HG02763 (cell line): ENCODE data around the gene HSPA8.
"Not testable (repeated sequence)": the region's sequence is repeated elsewhere in the genome, so short reads cannot be mapped to it uniquely, and the experiment has no call there.

Experiments
- ATAC-seq: cut with Tn5 transposase; IDR thresholded peaks from one replicate; pipeline ENCODE4 v1.9.1; 2021; ENCODE audit warnings: mild to moderate bottlenecking, moderate library complexity; ENCODE audit not compliant: unreplicated experiment

HSPA8 gene

DNA sequence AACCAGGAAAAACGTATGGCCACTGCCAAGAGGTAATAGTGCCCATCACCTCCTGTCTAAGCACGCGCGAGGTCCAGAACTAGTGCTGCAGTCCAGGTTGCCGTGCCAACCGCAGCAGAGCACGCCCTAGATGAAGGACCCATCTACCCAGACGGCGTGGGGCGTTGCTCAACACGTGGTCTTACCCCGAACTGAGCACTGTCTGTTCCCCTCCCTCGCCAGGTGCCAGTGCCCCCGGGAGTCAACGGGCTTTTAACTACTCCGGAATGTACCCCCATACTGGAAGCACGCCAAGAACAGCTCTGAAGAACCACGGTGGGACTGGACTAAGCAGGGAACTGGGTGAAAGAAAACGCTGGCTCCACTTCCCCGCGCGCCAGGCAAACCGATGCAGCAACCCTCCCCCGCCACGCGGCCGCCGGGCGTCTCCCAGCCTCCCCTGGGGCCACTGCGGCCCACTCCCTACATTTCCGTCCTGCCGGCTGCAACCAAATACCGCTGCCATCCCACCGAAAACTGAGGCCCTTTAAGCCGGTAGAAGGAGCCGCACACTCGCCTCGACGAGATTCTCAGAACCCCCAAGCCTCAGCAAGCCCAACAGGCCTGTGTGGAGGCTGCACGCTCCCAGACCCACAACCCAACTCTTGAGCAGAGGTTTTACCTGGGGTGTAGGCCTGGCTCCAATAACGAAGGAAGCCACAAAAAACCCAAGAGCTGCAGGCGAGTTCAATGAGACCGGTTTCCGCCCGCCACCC, at the start of gene HSPA8:
Gene HSPA8, minus strand, starts transcription at position 734 of the 755 bp plus-strand sequence. CDS start 812 bp downstream, outside the sequence.
- ATAC-seq, result peak; percentile 0

DNA sequence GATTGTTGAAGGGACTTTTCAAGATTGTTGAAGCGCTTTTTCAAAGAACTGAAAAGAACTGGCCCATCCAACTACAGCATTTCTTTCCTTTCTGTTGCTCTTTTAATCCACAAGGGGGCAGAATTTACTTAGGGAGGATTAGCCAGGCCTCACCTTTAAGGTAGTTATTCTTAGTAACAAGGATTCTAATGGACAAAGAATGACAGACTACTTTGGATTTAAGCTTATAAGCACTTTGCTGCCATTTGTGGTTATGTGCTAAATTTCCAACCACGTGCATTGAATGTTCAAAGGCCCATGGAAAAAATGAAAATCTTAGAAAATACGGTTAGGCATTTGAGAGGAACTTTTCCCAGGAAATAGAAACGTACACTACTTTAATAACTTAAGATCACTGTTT, 49.5 kb upstream of the HSPA8 start:
- ATAC-seq, result no peak

DNA sequence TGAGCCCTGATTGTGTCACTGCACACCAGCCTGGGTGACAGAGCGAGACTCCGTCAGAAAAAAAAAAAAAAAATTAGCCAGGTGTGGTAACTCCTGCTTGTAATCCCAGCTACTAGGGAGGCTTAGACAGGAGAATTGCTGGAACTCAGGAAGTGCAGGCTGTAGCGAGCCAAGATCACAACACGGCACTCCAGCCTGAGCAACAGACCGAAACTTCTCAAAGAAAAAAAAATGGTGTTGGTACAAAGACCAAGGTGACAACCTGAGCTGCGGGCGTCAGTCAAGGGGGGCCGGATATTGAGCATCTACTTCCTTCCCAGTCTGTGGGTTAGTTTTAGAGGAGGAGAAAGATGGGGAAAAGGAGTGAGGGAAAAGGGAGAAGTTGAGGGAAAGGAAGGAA, 48.5 kb upstream of the HSPA8 start:
- no peak for ATAC-seq

- no peak for ATAC-seq
Observed at GRCh38 chr11:123107945-123108495, 46.1 kb upstream of the HSPA8 start.

DNA sequence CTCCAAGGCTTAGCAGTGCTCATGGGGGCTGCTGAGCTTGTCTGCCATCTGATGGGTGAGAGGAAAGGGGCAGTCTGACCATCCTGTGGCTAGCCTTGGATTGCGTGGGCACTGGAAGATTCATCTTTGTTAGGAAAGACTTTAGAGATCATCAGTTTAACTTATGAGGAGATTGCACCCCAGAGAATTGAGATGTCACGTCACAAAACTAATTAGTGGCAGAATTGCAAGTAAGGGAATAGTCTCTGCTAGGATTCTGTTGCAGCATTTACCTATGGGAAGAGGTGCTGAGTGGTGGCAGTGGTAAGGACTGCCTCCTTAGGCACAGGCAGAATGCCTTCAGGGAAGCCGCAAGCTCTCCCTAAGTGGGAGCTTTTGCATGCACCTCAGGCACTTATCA, 42.8 kb upstream of the HSPA8 start:
- ATAC-seq, result no peak

DNA sequence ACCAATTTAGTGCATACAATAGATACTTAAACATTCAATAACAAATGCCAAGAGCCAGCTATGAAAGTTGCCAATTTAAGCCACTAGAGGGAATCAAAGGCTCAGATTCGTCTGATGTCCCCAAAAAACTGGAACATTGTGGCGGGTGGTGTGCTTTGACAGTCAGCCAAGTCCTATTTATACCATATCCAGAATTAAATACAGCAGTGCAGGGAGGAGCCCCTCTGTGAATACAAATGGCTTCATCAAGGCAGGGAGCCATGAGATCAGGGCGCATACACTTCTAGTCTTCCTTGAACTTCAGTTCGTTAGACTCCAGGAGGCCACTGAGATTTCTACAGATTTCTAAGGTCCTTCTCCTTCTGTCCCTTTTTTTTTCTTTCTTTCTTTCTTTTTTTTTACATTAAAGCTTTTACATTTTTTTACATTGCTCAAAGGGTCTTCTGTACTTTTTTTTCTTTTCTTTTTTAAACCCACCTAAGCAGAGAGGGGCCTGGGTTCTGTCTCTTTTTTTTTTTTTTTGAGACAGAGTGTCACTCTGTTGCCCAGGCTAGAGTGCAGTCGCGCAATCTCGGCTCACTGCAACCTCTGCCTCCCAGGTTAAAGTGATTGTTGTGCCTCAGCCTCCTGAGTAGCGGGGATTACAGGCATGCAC, 41.5 kb upstream of the HSPA8 start:
- no peak for ATAC-seq

- ATAC-seq, result no peak
Observed at GRCh38 chr11:123100379-123101085, 38.6 kb upstream of the HSPA8 start.

DNA sequence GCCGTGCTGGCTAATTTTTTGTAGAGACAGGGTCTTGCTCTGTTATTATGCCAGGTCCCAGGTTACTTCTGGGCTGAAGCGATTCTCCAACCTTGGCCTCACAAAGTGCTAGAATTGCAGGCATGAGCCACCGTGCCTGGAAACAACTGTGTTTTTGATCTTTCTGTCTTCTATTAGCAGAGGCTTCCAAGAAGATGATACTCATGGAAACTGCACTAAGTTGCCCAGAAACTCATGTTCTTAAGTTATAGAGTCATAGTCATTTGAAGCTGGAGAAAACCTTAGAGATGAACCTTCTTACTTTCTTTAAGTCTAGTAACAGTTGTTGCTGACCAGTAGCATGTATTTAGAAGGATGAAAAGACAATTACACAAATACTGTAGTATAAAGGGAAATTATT, 37.1 kb upstream of the HSPA8 start:
- ATAC-seq, result no peak

GRCh38 chr11:123093739-123094138, 31.8 kb upstream of the HSPA8 start:
- no peak for ATAC-seq

GRCh38 chr11:123091506-123091905, 29.6 kb upstream of the HSPA8 start:
- no peak for ATAC-seq

GRCh38 chr11:123090168-123090567, 28.2 kb upstream of the HSPA8 start:
- not testable (repeated sequence) for ATAC-seq

GRCh38 chr11:123088896-123089295, 27.0 kb upstream of the HSPA8 start:
- not testable (repeated sequence) for ATAC-seq

DNA sequence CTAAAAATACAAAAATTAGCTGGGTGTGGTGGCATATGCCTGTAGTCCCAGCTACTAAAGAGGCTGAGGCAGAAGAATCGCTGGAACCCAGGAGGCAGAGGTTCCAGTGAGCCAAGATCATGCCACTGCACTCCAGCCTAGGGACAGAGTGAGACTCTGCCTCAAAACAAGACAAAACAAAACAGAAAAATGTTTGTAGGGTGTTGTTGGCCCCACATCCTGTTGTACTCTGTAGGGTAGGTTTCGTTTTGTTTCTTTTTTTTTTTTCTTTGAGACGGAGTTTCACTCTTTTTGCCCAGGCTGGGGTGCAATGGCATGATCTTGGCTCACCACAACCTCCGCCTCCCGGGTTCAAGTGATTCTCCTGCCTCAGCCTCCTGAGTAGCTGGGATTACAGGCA, 25.7 kb upstream of the HSPA8 start:
- ATAC-seq, result not testable (repeated sequence)

GRCh38 chr11:123086305-123086704, 24.4 kb upstream of the HSPA8 start:
- no peak for ATAC-seq

DNA sequence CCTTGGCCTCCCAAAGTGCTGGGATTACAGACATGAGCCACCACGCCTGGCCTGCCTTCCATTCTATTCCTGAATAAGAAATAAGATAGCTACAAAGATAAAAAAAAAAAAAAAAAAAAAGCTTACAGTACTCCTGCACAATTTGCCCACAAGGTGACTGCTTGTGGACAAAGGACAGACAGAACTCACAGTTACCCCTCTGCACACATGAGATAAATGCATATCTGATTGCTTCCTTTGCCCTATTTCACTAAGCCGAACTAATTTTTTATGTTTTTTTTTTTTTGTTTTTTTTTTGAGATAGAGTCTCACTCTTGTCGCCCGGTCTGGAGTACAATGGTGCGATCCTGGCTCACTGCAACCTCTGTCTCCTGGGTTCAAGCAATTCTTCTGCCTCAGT, 23.6 kb upstream of the HSPA8 start:
- ATAC-seq, result no peak

DNA sequence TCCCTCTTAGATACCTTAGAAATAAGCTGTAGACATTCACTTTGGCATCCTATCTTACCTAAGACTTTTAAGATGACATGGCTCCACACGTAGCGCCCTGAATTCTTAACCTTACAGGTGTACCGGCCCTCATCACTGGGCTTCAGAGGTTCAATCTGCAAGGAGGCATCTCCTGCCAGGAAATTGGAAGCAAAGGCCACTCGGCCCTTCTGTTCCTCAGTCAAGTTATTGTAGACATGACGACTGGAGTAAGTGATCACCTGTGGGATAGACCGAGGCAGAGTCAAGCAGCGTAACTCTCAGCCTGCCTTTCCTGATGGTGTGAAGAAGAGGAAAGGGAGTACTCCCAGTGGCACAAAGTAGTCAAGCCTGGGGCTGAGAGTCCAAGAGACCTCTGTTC, 22.5 kb upstream of the HSPA8 start:
- ATAC-seq, result no peak

- no peak for ATAC-seq
Observed at GRCh38 chr11:123083623-123084029, 21.7 kb upstream of the HSPA8 start.

DNA sequence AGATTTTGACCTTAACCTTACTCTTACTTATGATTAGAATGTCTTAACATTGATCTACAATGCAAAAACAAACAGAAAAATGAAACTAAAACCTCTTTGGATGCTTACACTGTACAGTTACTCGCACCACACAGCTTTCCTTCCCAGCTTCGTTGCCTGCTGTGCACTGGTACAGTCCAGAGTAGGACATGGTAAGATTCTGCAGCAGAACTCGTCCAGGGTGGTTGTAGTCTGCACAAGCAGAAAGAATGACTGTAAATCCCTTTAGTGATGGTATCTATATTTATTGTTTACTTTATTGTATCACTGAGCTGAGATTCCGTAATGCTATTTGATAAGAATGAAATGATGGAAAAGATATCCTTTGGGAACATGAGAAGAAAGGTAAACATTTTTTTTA, 21.0 kb upstream of the HSPA8 start:
- ATAC-seq, result no peak

GRCh38 chr11:123080015-123080414, 18.1 kb upstream of the HSPA8 start:
- ATAC-seq, result no peak

DNA sequence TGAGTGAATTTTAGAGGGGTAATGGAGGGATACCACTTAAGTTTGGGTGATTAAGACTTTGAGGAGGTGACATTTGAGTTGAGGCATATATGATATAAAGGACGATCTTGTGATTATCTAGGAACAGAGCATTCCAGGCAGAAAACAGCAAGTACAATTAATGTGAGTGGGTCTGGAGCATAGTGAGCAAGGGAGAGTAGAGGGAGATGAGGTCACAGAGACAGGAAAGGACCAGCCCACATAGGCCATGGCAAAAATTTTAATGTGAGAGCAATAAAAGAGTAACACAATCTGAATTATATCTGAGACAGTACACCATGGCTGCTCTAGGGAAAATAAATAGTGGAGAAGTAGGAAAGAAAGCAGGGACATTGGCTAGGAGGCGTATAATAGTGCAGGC, 14.5 kb upstream of the HSPA8 start:
- no peak for ATAC-seq

DNA sequence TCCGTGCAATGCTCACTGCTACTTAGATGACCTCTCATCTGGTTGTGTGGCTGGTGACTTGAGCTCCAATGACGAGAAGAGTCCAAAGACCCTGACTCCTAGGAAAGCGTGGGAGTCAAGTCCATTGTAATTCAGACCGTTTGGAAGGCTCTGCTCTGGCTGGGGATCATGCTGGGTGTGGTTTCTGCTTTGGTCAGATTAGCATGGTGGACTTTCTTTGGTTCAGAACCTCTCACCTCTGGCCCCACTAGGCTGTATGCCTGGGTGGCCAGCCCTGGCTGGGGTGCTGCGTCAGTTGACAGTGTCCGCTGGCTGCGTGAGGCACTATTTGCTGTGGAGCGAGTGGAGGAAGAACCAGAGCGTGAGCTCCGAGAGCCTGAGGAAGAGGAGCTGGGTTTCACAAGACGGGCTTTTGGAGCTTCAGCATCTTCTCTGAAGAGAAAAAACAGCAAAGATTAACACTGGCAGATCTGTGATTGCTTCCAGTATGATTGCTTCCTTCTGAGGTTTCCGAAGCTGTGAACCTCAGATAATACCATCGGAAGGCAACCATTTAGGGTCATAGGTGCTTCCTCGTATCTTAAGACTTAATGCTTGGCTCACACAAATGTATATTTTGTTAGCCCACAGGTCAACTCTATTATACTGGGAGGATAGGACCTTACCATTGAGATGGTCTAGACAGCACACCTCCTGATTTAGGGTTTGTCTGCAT, 11.6 kb upstream of the HSPA8 start:
- no peak for ATAC-seq
